AG08395 (cell line): Measurements from ENCODE around the gene TMPRSS13.

Experiments used
- DNase-seq: peaks from one replicate; pipeline ENCODE4 v3.0.0; 2012; ENCODE audit warnings: mixed read lengths, low spot score

Gene TMPRSS13

DNA sequence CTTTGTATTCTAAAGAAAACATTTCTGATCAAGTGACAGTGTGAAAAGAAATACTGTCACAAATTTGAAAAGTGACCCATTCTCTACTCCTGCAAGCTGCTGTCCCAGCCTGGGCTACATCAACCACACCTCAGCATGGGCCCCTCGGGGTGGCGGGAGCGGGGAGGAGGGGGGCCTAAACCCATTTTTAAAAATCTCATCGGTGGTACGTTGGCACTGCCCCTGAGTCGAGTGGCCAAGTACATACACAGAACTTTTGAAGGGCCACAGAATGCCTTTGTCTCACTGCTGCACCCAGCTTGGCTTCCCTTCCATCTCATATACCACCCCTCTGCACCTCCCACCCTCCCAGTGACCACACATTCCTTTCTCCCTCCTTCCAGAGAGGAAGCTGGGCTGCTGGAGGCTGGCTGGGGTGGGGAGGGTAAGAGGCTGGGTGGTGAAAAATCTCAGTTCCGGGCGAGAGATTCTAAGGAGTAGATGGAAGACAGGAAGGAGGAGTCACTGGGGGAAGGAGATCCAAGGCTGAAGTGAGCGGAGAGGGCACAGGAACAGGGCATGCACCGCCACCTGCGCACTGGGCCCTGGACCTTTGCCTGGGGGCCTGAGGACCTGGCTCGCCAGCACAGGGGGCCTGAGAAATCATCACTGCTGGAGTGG is 73.9 kb downstream of the TMPRSS13 start:
- DNase-seq, result no peak

- no peak for DNase-seq
Observed at GRCh38 chr11:117852309-117852708, 76.9 kb downstream of the TMPRSS13 start.

DNA sequence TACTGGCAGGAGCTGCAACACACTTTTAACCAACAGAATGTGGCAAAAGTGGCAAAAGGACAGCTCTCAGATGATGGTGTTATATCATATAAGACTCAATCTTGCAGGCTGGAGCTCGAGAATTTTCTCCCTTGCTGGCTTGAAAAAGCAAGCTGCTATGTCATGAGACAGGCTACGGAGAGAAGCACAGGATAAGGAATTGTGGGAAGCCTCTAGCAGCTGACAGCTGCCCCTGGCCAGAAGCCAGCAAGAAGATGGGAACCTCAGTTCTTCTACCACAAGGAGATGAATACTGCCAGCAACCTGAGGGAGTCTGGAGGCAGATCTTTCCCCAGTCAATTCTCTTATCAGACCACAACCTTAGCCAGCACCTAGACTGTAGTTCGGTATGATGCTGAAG is 77.3 kb downstream of the TMPRSS13 start:
- DNase-seq, result no peak

GRCh38 chr11:117851106-117851505 is 78.1 kb downstream of the TMPRSS13 start:
- no peak for DNase-seq
